Measurements from ENCODE around the gene LARGE1. TPM values are rescaled to one million over a fixed set of nuclear protein-coding genes. Genes with fewer than 3 reads are reported as not detected.

The LARGE1 gene
- total and polyA plus RNA-seq, 2 of the 13 experiments (the other 11 are each of a cell fraction or from before 2014, with no cell fraction given) = 8.4 to 11.0 TPM

DNA sequence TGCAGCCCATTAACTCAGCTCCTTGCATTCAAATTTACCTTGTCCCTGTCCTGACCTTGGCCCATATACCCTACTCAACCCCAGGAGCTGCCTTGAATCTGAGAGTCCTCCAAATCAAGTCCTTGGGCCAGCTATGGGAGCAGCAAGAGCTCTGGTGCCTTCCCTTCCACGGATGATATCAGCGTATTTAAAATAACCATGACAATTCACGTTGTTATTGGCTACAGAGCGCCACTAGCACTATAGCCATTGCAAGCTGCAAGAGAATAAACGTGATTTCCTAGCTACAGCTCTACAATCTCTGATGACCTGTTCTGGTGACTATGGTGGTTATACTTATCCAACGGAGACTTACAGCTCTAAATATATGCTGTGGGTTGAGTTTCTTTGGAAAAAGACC is 357.8 kb downstream of the LARGE1 start:
- no TSS peak for BruUV-seq (replicated peaks)

DNA sequence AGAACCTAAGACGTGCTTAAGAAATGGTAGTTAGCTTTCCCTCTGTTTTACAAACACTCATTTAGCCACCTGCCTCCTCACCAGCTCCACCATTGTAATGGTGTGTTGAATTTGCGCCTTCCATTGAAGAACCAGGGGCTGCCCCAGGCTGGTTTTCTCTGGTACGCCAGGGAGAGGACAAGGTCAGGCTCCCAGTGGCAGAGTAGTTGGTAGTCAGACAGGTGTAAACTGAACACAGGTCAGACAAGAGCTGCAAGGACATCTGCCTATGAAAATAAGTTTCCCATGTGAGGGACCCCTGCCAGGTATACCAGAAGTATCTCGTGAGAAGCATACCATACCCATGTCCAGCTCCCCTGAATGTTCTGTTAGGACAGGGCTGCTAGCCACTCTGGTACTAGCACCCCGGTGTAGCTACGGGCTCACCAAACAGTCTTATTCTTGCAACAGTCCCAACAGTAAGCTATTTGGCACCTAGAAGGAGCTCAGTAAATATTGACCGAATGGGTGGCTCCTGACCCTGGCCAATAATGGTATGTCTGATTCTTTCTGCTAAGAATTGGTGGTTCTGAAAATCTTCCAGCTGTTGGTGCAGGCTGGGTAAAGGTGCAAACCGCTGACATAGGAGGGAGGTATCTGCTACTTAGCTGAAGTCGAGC is 359.0 kb downstream of the LARGE1 start:
- WGBS (ENCODE audit: low lambda C conversion rate) = 69% methylated on average over 7 of the region's 9 CpGs
- no peak for FAIRE-seq
- no peaks in the 10 kb centered on the region for H3K9me3 ChIP-seq (ENCODE audit: low read length)
- intact Hi-C loops (cut with micrococcal nuclease; ENCODE audit: unreplicated experiment) (no loop called here), in situ Hi-C loops (cut with HindIII; ENCODE audit: extremely low pct_ligation_motif_present, low pct_unique_long_range_greater_than_20kb) (no loop called here)
- BruUV-seq (replicated peaks) = no TSS peak
- CTCF ChIA-PET (ENCODE audit: low intra/inter-chr PET ratio, low total read pairs) = no interaction called here
- H3K79me2 ChIP-seq (ENCODE audit: insufficient read depth, low read length) = no peaks in the 10 kb centered on the region
- no peak overlapping the region for H3K9ac ChIP-seq (ENCODE audit: insufficient read depth, low read depth, low read length)
- no peak overlapping the region for H3K27ac ChIP-seq (ENCODE audit: extremely low read length, insufficient read depth, low read length)
- H3K4me1 ChIP-seq (ENCODE audit: insufficient read depth, low read length) = peaks cover 55% of the 10 kb centered on the region
- DNase-seq (ENCODE audit: low spot score) = peak; percentile 53
- ATAC-seq = peak; percentile 69
- H3K27me3 ChIP-seq (ENCODE audit: control insufficient read depth in 1 of 2, insufficient read depth in 2 of 2, low read length in 2 of 2) = no peaks in the 10 kb centered on the region
- H4K20me1 ChIP-seq (ENCODE audit: insufficient read depth, low read length) = no peaks in the 10 kb centered on the region
- H3K4me2 ChIP-seq (ENCODE audit: low read depth, low read length) = 0 out of 2 replicates have a peak overlapping the region, but pooled peaks have one; percentile 32
- H2AFZ ChIP-seq (ENCODE audit: low read length) = no peak overlapping the region
- POLR2A ChIA-PET = interaction anchor here (0.9 to 4.8 kb wide), 6 partner anchors 12 to 21 kb away, joined by 3 to 35 read pairs (median 5); no protein-coding TSS in a partner anchor
- no peaks in the 10 kb centered on the region for H3K36me3 ChIP-seq (replicated peaks in 1 of 2; ENCODE audit: control insufficient read depth in 1 of 2, insufficient read depth in 2 of 2, low read length in 2 of 2)
- H3K4me3 ChIP-seq (replicated peaks in 1 of 3; ENCODE audit: insufficient read depth in 1 of 3, low read depth in 2 of 3, low read length in 3 of 3) = no peak overlapping the region
- 0 out of 2 replicates have a peak, but pooled peaks have one; percentile 30 for TF ChIP-seq SAP130 (CRISPR knock-in tag; IDR thresholded peaks at IDR 0.05; ENCODE audit: low read depth)
- no peak for TF ChIP-seq REL (CRISPR knock-in tag; conservative IDR thresholded peaks at IDR 0.05)
- no peak for TF ChIP-seq SATB2 (CRISPR knock-in tag; IDR thresholded peaks at IDR 0.05)
- TF ChIP-seq, protein P1, sequence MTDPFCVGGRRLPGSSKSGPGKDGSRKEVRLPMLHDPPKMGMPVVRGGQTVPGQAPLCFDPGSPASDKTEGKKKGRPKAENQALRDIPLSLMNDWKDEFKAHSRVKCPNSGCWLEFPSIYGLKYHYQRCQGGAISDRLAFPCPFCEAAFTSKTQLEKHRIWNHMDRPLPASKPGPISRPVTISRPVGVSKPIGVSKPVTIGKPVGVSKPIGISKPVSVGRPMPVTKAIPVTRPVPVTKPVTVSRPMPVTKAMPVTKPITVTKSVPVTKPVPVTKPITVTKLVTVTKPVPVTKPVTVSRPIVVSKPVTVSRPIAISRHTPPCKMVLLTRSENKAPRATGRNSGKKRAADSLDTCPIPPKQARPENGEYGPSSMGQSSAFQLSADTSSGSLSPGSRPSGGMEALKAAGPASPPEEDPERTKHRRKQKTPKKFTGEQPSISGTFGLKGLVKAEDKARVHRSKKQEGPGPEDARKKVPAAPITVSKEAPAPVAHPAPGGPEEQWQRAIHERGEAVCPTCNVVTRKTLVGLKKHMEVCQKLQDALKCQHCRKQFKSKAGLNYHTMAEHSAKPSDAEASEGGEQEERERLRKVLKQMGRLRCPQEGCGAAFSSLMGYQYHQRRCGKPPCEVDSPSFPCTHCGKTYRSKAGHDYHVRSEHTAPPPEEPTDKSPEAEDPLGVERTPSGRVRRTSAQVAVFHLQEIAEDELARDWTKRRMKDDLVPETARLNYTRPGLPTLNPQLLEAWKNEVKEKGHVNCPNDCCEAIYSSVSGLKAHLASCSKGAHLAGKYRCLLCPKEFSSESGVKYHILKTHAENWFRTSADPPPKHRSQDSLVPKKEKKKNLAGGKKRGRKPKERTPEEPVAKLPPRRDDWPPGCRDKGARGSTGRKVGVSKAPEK (CRISPR knock-in tag; IDR thresholded peaks at IDR 0.05; ENCODE audit: borderline replicate concordance) = no peak
- TF ChIP-seq ZNF12 (CRISPR knock-in tag; IDR thresholded peaks at IDR 0.05) = peak; percentile 49; the same call in 1 of the 2 replicates
- TF ChIP-seq ZNF44 (CRISPR knock-in tag; IDR thresholded peaks at IDR 0.05) = no peak
- TF ChIP-seq KDM5A (IDR thresholded peaks at IDR 0.05; ENCODE audit: borderline replicate concordance, low read length) = no peak
- TF ChIP-seq ISL2 (CRISPR knock-in tag; IDR thresholded peaks at IDR 0.05) = peak; percentile 62; the same call in 1 of the 2 replicates
- no peak for TF ChIP-seq ZBTB8A (CRISPR knock-in tag; IDR thresholded peaks at IDR 0.05; ENCODE audit: borderline replicate concordance, low read depth)
- TF ChIP-seq ZNF160 (CRISPR knock-in tag; IDR thresholded peaks at IDR 0.05) = no peak

More for the DNA sequence above, 357.8 kb downstream of the LARGE1 start:
- no peak for ATAC-seq
- no peak overlapping the region for H3K4me2 ChIP-seq (ENCODE audit: low read depth, low read length)
- H3K9ac ChIP-seq (ENCODE audit: insufficient read depth, low read depth, low read length) = no peak overlapping the region
- H3K4me3 ChIP-seq (replicated peaks in 1 of 3; ENCODE audit: insufficient read depth in 1 of 3, low read depth in 2 of 3, low read length in 3 of 3) = no peak overlapping the region
- no peaks in the 10 kb centered on the region for H3K79me2 ChIP-seq (ENCODE audit: insufficient read depth, low read length)
- H3K9me3 ChIP-seq (ENCODE audit: low read length) = no peaks in the 10 kb centered on the region
- no peak for FAIRE-seq
- ChIA-PET POLR2A (interaction anchor here (0.9 to 4.8 kb wide), 3 partner anchors 13 to 23 kb away, joined by 3 to 35 read pairs (median 8); no protein-coding TSS in a partner anchor), CTCF (ENCODE audit: low intra/inter-chr PET ratio, low total read pairs) (no interaction called here)
- WGBS (ENCODE audit: low lambda C conversion rate) = 95% methylated on average over 6 of the region's 6 CpGs
- in situ Hi-C loops (cut with HindIII; ENCODE audit: extremely low pct_ligation_motif_present, low pct_unique_long_range_greater_than_20kb) = no loop called here
- H4K20me1 ChIP-seq (ENCODE audit: insufficient read depth, low read length) = no peaks in the 10 kb centered on the region
- DNase-seq (ENCODE audit: low spot score) = no peak
- no peak overlapping the region for H3K27ac ChIP-seq (ENCODE audit: extremely low read length, insufficient read depth, low read length)
- H3K4me1 ChIP-seq (ENCODE audit: insufficient read depth, low read length) = peaks cover 50% of the 10 kb centered on the region
- H3K36me3 ChIP-seq (replicated peaks in 1 of 2; ENCODE audit: control insufficient read depth in 1 of 2, insufficient read depth in 2 of 2, low read length in 2 of 2) = no peaks in the 10 kb centered on the region
- intact Hi-C loops (cut with micrococcal nuclease; ENCODE audit: unreplicated experiment) = no loop called here
- TF ChIP-seq ZNF766 (CRISPR knock-in tag; IDR thresholded peaks at IDR 0.05; ENCODE audit: borderline replicate concordance) (no peak), JUN (CRISPR knock-in tag; IDR thresholded peaks at IDR 0.05) (no peak)
- TF ChIP-seq, protein P2, sequence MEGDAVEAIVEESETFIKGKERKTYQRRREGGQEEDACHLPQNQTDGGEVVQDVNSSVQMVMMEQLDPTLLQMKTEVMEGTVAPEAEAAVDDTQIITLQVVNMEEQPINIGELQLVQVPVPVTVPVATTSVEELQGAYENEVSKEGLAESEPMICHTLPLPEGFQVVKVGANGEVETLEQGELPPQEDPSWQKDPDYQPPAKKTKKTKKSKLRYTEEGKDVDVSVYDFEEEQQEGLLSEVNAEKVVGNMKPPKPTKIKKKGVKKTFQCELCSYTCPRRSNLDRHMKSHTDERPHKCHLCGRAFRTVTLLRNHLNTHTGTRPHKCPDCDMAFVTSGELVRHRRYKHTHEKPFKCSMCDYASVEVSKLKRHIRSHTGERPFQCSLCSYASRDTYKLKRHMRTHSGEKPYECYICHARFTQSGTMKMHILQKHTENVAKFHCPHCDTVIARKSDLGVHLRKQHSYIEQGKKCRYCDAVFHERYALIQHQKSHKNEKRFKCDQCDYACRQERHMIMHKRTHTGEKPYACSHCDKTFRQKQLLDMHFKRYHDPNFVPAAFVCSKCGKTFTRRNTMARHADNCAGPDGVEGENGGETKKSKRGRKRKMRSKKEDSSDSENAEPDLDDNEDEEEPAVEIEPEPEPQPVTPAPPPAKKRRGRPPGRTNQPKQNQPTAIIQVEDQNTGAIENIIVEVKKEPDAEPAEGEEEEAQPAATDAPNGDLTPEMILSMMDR (CRISPR knock-in tag; IDR thresholded peaks at IDR 0.05) = no peak
- no peaks in the 10 kb centered on the region for H3K27me3 ChIP-seq (ENCODE audit: control insufficient read depth in 1 of 2, insufficient read depth in 2 of 2, low read length in 2 of 2)
- H2AFZ ChIP-seq (ENCODE audit: low read length) = no peak overlapping the region
